HCT116 (cell line): ENCODE results near the gene OSBP2. TPM values are rescaled to one million over a fixed set of nuclear protein-coding genes. Genes with fewer than 3 reads are reported as not detected.

Source experiments
- ATAC-seq: fragments of 200-7000 bp; cut with Tn5 transposase; 2 replicates; pipeline ENCODE4 v1.9.1; 2020; ENCODE audit warnings: mild to moderate bottlenecking, moderate library complexity
- BruUV-seq: library from RNA; stranded (reverse); fragments of 400-500 nt; replicated peaks from 2 replicates; lab custom pipeline; 2021; lab: Mats Ljungman, UMichigan
- CTCF ChIA-PET: fragments of 300-600 bp; sonication (Branson Sonifier 250); formaldehyde crosslinking; loops from one replicate; lab custom pipeline; 2021; ENCODE audit warnings: antibody characterized with exemption; lab: Charles Lee
- POLR2A ChIA-PET: fragments of 300-600, 350-600 bp; sonication (Branson Sonifier 250); formaldehyde crosslinking; loops from one replicate; lab custom pipeline; 2021; ENCODE audit warnings: antibody characterized with exemption; lab: Charles Lee
- RAD21 ChIA-PET, 2 experiments: fragments of 300-600 bp; sonication (Branson Sonifier 250); formaldehyde crosslinking; loops; one replicate each; lab custom pipeline; 2023; ENCODE audit warnings: low total read pairs in 2 of 2; ENCODE audit not compliant: uncharacterized antibody in 2 of 2, unreplicated experiment in 2 of 2, low non-redundant PET in 1 of 2; lab: Charles Lee
- DNase-seq: peaks from one replicate; pipeline ENCODE4 v3.0.0-alpha.2; 2010; ENCODE audit warnings: low read depth, low spot score
- H2AFZ ChIP-seq: fragments of 200-600 bp; shearing (Covaris generic), sonication (generic); 2 replicates; pipeline ENCODE4 v1.6.1; 2017; ENCODE audit warnings: low read depth, mixed run types, mixed read lengths, antibody characterized with exemption, low read length; ENCODE audit not compliant: poor library complexity, severe bottlenecking
- H3K27ac ChIP-seq: 2 replicates; pipeline ENCODE4 v1.5.1; 2012; ENCODE audit warnings: low read depth, low read length
- H3K27me3 ChIP-seq: fragments of 200-600 bp; sonication (generic); 2 replicates; pipeline ENCODE4 v1.6.1; 2016; ENCODE audit warnings: mixed run types, low read length, mixed read lengths; ENCODE audit not compliant: insufficient read depth
- H3K36me3 ChIP-seq, 2 experiments: fragments of 200-500 bp in 1 of 2; fragments of 200-600 bp in 1 of 2; sonication (Bioruptor generic) in 1 of 2; sonication (generic) in 1 of 2; 2 replicates each; pipeline versions ENCODE4 v1.5.1 to v1.6.1; 2014 to 2016; ENCODE audit warnings: low read length in 2 of 2, inconsistent platforms in 1 of 2, mixed read lengths in 1 of 2, mixed run types in 1 of 2; ENCODE audit not compliant: insufficient read depth in 2 of 2, control insufficient read depth in 1 of 2
- H3K4me1 ChIP-seq, 2 experiments: fragments of 200-600 bp in 1 of 2; sonication (generic) in 1 of 2; 2 replicates each; pipeline versions ENCODE4 v1.5.1 to v1.6.1; 2012 to 2017; ENCODE audit warnings: low read length in 2 of 2, inconsistent platforms in 1 of 2, mild to moderate bottlenecking in 1 of 2, mixed read lengths in 1 of 2, mixed run types in 1 of 2, moderate library complexity in 1 of 2; ENCODE audit not compliant: insufficient read depth in 2 of 2, control insufficient read depth in 1 of 2
- H3K4me2 ChIP-seq: fragments of 200-600 bp; sonication (generic); 2 replicates; pipeline ENCODE4 v1.6.1; 2017; ENCODE audit warnings: mixed run types, low read length, mixed read lengths
- H3K4me3 ChIP-seq, 2 experiments: fragments of 200-600 bp in 1 of 2; sonication (generic) in 1 of 2; replicated peaks in 1 of 2; 2 replicates each; pipeline ENCODE4 v1.5.1; 2011 to 2016; ENCODE audit warnings: low read length in 2 of 2, control low read depth in 1 of 2, low read depth in 1 of 2, mild to moderate bottlenecking in 1 of 2, mixed read lengths in 1 of 2, mixed run types in 1 of 2
- H3K79me2 ChIP-seq: fragments of 200-600 bp; sonication (generic); 2 replicates; pipeline ENCODE4 v1.6.1; 2017; ENCODE audit warnings: mild to moderate bottlenecking, mixed run types, low read length, moderate library complexity, mixed read lengths; ENCODE audit not compliant: insufficient read depth
- H3K9ac ChIP-seq: fragments of 200-600 bp; sonication (generic); 2 replicates; pipeline ENCODE4 v1.6.1; 2016; ENCODE audit warnings: low read length, mixed read lengths
- H3K9me2 ChIP-seq: fragments of 200-600 bp; sonication (generic), shearing (Covaris generic); 2 replicates; pipeline ENCODE4 v1.6.1; 2017; ENCODE audit warnings: mixed run types, mild to moderate bottlenecking, moderate library complexity; ENCODE audit not compliant: insufficient read depth
- H3K9me3 ChIP-seq, 2 experiments: fragments of 200-500 bp in 1 of 2; fragments of 200-600 bp in 1 of 2; sonication (Bioruptor generic) in 1 of 2; sonication (generic) in 1 of 2; 2 replicates each; pipeline ENCODE4 v1.6.1; 2014 to 2017; ENCODE audit warnings: low read length in 2 of 2, mixed read lengths in 2 of 2, inconsistent platforms in 1 of 2, low read depth in 1 of 2, mild to moderate bottlenecking in 1 of 2, mixed run types in 1 of 2, moderate library complexity in 1 of 2; ENCODE audit not compliant: control insufficient read depth in 1 of 2, insufficient read depth in 1 of 2
- H4K20me1 ChIP-seq: fragments of 200-600 bp; sonication (generic), shearing (Covaris generic); 2 replicates; pipeline ENCODE4 v1.6.1; 2017; ENCODE audit warnings: mixed run types, mild to moderate bottlenecking, moderate library complexity; ENCODE audit not compliant: insufficient read depth
- CBX3 ChIP-seq: IDR thresholded peaks from 2 replicates; pipeline ENCODE4 v1.6.1; 2012; ENCODE audit warnings: low read depth
- CTCF ChIP-seq, 3 experiments: fragments of 200-600 bp in 1 of 3; sonication (generic) in 1 of 3; IDR thresholded peaks in 2 of 3; conservative IDR thresholded peaks in 1 of 3; 2 replicates each; pipeline ENCODE4 v1.5.1; 2012 to 2017; ENCODE audit warnings: low read depth in 2 of 3, low read length in 2 of 3, antibody characterized with exemption in 1 of 3, borderline replicate concordance in 1 of 3, control low read depth in 1 of 3, mild to moderate bottlenecking in 1 of 3, mixed read lengths in 1 of 3, mixed run types in 1 of 3, moderate library complexity in 1 of 3; ENCODE audit not compliant: insufficient read depth in 1 of 3
- ELF1 ChIP-seq: IDR thresholded peaks from 2 replicates; pipeline ENCODE4 v1.6.1; 2012; ENCODE audit warnings: low read depth, borderline replicate concordance
- EZH2 ChIP-seq: fragments of 200-600 bp; sonication (generic); IDR thresholded peaks from 2 replicates; pipeline ENCODE4 v1.6.1; 2017; ENCODE audit warnings: antibody characterized with exemption, mixed run types
- EZH2phosphoT487 ChIP-seq: fragments of 200-600 bp; IDR thresholded peaks from 2 replicates; pipeline ENCODE4 v1.6.1; 2018; ENCODE audit warnings: antibody characterized with exemption, borderline replicate concordance
- MAX ChIP-seq: IDR thresholded peaks from 2 replicates; pipeline ENCODE4 v1.6.1; 2012
- POLR2A ChIP-seq: IDR thresholded peaks from 2 replicates; pipeline ENCODE4 v1.7.0; 2011; ENCODE audit warnings: borderline replicate concordance; ENCODE audit not compliant: insufficient read depth, insufficient read length; ENCODE audit errors: extremely low read depth
- POLR2AphosphoS5 ChIP-seq: IDR thresholded peaks from 2 replicates; pipeline ENCODE4 v1.6.1; 2011; ENCODE audit warnings: mild to moderate bottlenecking, low read depth, low read length, moderate library complexity
- SIN3A ChIP-seq: IDR thresholded peaks from 2 replicates; pipeline ENCODE4 v1.6.1; 2012; ENCODE audit warnings: low read depth
- SP1 ChIP-seq: IDR thresholded peaks from 2 replicates; pipeline ENCODE4 v1.6.1; 2012; ENCODE audit warnings: low read depth
- SRF ChIP-seq: IDR thresholded peaks from 2 replicates; pipeline ENCODE4 v1.6.1; 2012; ENCODE audit warnings: low read depth
- TCF7L2 ChIP-seq: IDR thresholded peaks from 2 replicates; pipeline ENCODE4 v1.7.0; 2011; ENCODE audit warnings: borderline replicate concordance, inconsistent platforms; ENCODE audit not compliant: insufficient read depth, insufficient read length; ENCODE audit errors: extremely low read depth
- ZBTB33 ChIP-seq: IDR thresholded peaks from 2 replicates; pipeline ENCODE4 v1.6.1; 2011; ENCODE audit warnings: mild to moderate bottlenecking, low read length, moderate library complexity; ENCODE audit not compliant: insufficient replicate concordance; ENCODE audit errors: extremely low read depth
- ZFX ChIP-seq: fragments of 450-650 bp; IDR thresholded peaks from 2 replicates; pipeline ENCODE4 v1.6.1; 2017
- intact Hi-C: fragments of 100-400 bp; cut with micrococcal nuclease; formaldehyde crosslinking; loops from 2 replicates; pipeline ENCODE4 v1.10.0; 2022
- total RNA-seq: library from RNA; stranded (reverse); gene quantifications from one replicate; pipeline ENCODE4 v1.2.1, GENCODE V29; 2021; ENCODE audit not compliant: unreplicated experiment

The OSBP2 gene
- total RNA-seq, 1 experiment from 2014 or later = 12.9 TPM

- TF ChIP-seq CTCF (IDR thresholded peaks at IDR 0.05 in 2 of 3, conservative IDR thresholded peaks at IDR 0.05 in 1 of 3; ENCODE audit: borderline replicate concordance in 1 of 3, insufficient read depth in 1 of 3, low read depth in 2 of 3, low read length in 2 of 3) = no peak
Measured at GRCh38 chr22:30860176-30861105, 165.8 kb downstream of the OSBP2 start (continued).

- ATAC-seq (no peak), DNase-seq (no peak)
- no peak overlapping the region for H3K9ac ChIP-seq
- H3K79me2 ChIP-seq = no peaks in the 10 kb centered on the region
- CTCF ChIA-PET = no interaction called here
- no peak overlapping the region for H3K4me2 ChIP-seq
- H2AFZ ChIP-seq = no peak overlapping the region
- no peaks in the 10 kb centered on the region for H3K9me2 ChIP-seq
- no peaks in the 10 kb centered on the region for H4K20me1 ChIP-seq
- no TSS peak for BruUV-seq
- POLR2A ChIA-PET = no interaction called here
- no peaks in the 10 kb centered on the region for H3K4me1 ChIP-seq
- no peaks in the 10 kb centered on the region for H3K36me3 ChIP-seq
- RAD21 ChIA-PET = no interaction called here
- H3K27ac ChIP-seq = no peak overlapping the region
- intact Hi-C loops = no loop called here
- no peaks in the 10 kb centered on the region for H3K9me3 ChIP-seq
- no peak overlapping the region for H3K4me3 ChIP-seq
- H3K27me3 ChIP-seq = no peaks in the 10 kb centered on the region
- TF ChIP-seq POLR2AphosphoS5 (no peak), TCF7L2 (no peak), SRF (no peak), ZFX (no peak), CBX3 (no peak), POLR2A (no peak), ZBTB33 (no peak), SP1 (no peak), ELF1 (no peak), EZH2phosphoT487 (no peak), CTCF (IDR thresholded peaks at IDR 0.05 in 2 of 3, conservative IDR thresholded peaks at IDR 0.05 in 1 of 3; ENCODE audit: borderline replicate concordance in 1 of 3, insufficient read depth in 1 of 3, low read depth in 2 of 3, low read length in 2 of 3) (no peak), EZH2 (no peak), SIN3A (no peak), MAX (no peak)
Measured at GRCh38 chr22:30861131-30861530, 166.5 kb downstream of the OSBP2 start.
